K562 (cell line): ENCODE results near the gene CAPN8. TPM values are rescaled to one million over a fixed set of nuclear protein-coding genes. Genes with fewer than 3 reads are reported as not detected.

Source experiments
- E2F8 ChIP-seq: fragments of 450-650 bp; IDR thresholded peaks from 2 replicates; pipeline ENCODE4 v1.7.1; 2018; ENCODE audit warnings: mild to moderate bottlenecking, low read depth; ENCODE audit not compliant: partially characterized antibody
- ETS1 ChIP-seq: conservative IDR thresholded peaks from 2 replicates; pipeline ENCODE4 v1.6.1; 2011; ENCODE audit warnings: low read depth, mild to moderate bottlenecking, low read length; ENCODE audit not compliant: control insufficient read depth
- HMG20B ChIP-seq: fragments of 250-450 bp; sonication (Bioruptor Pico); IDR thresholded peaks from 2 replicates; pipeline ENCODE4 v1.5.0; 2021; ENCODE audit warnings: mild to moderate bottlenecking
- NCOA6 ChIP-seq: fragments of 450-650 bp; IDR thresholded peaks from 2 replicates; pipeline ENCODE4 v1.6.1; 2017; ENCODE audit warnings: mild to moderate bottlenecking
- RFX7 ChIP-seq: fragments of 250-450 bp; sonication (Bioruptor Pico); IDR thresholded peaks from 2 replicates; pipeline ENCODE4 v1.5.1; 2021; ENCODE audit warnings: mild to moderate bottlenecking
- RHOXF2B ChIP-seq: fragments of 250-450 bp; sonication (Bioruptor Pico); conservative IDR thresholded peaks from 2 replicates; pipeline ENCODE4 v1.5.1; 2021
- TBP ChIP-seq: optimal IDR thresholded peaks from 2 replicates; pipeline ENCODE3; 2011; ENCODE audit warnings: low read depth, low read length, improper control_type of control experiment
- TCF3 ChIP-seq: sonication (generic); formaldehyde crosslinking; IDR thresholded peaks from 2 replicates; pipeline ENCODE4 v1.4.0; 2020; ENCODE audit warnings: mild to moderate bottlenecking, missing genetic modification reagents
- ZNF347 ChIP-seq: fragments of 450-650 bp; formaldehyde crosslinking; IDR thresholded peaks from 2 replicates; pipeline ENCODE4 v1.4.0; 2020; ENCODE audit warnings: low read depth, mild to moderate bottlenecking, moderate library complexity
- ZNF75A ChIP-seq: fragments of 450-650 bp; formaldehyde crosslinking; IDR thresholded peaks from 2 replicates; pipeline ENCODE4 v1.4.0; 2020; ENCODE audit warnings: mild to moderate bottlenecking
- polyA plus RNA-seq, 8 experiments: library from polyadenylated mRNA; depleted of rRNA in 4 of 8; stranded (reverse) in 5 of 8; unstranded in 3 of 8; fragments of >200 nt; fragmentation: Nextera tagmentation in 2 of 8; fragmentation: Illumina TruSeq in 1 of 8; extraction: Ambion mirVana in 2 of 8; extraction: Trizol in 1 of 8; gene quantifications; 2 replicates each; pipeline versions ENCODE4 v1.2.1 to v1.2.3, GENCODE V29; 2011 to 2014; ENCODE audit warnings: inconsistent platforms in 1 of 8, missing spikeins in 1 of 8
- total RNA-seq, 7 experiments: library from RNA; depleted of rRNA in 6 of 7; stranded (reverse); fragments of >200 nt in 6 of 7; fragmentation: Illumina TruSeq in 2 of 7; extraction: Trizol in 2 of 7; gene quantifications; 2 replicates each; pipeline versions ENCODE4 v1.2.1 to v1.2.3, GENCODE V29; 2011 to 2021; ENCODE audit warnings: low replicate concordance in 1 of 7
- TF ChIP-seq, protein P1 (sequence below), 2 experiments: fragments of 450-650 bp; conservative IDR thresholded peaks; 2 replicates each; pipeline ENCODE4 v1.6.1; 2017; ENCODE audit warnings: mild to moderate bottlenecking in 2 of 2, moderate library complexity in 2 of 2
- TF ChIP-seq, protein P2 (sequence below): fragments of 250-450 bp; sonication (Bioruptor Pico); IDR thresholded peaks from 2 replicates; pipeline ENCODE4 v1.8.0; 2021; ENCODE audit warnings: mild to moderate bottlenecking, moderate library complexity
- TF ChIP-seq, protein P3 (sequence below): fragments of 450-650 bp; IDR thresholded peaks from 2 replicates; pipeline ENCODE4 v1.6.1; 2018; ENCODE audit not compliant: partially characterized antibody
- TF ChIP-seq, protein P4 (sequence below): fragments of 450-650 bp; formaldehyde crosslinking; IDR thresholded peaks from 2 replicates; pipeline ENCODE4 v1.4.0; 2022; ENCODE audit warnings: missing genetic modification characterization

CAPN8 gene
- total and polyA plus RNA-seq, 9 of the 15 experiments (the other 6 are each of a cell fraction or from before 2014, with no cell fraction given) = 0.06 TPM; not detected in 8

DNA sequence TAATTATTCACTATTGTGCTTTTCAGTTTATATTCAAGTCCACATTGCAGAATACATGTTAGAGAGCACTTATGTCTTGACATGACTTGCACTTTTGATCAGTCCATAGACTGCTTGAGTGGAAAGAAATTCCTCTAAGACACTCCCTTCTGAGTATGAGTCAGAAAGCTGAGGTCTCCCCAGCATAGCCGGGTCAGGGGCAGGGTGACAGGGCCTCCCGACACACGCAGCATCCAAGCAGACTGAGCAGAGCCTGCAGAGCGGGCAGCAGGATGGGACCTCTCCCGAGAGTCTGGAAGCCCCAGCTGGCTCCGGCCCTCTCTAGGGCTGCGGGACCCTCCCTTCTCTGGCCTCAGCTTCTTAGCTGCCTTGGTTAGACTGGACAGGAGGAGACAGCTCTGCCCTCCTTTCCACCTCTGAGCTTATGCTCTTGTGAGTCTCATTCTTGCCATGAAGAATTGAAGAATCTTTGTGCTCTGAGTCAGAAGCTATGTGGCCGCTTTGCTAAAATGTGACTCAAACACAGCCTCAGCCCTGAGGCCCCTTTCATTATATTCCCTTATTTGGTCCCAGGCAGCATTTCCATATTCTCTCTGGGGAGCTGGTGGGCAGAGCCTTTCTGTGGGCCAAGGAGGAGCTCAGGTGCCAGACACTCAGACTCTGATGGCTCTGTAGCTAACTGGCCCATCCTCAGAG lies 35.6 kb upstream of the CAPN8 start (continued):
- no peak for TF ChIP-seq ZNF75A (CRISPR knock-in tag)
- TF ChIP-seq RFX7 (CRISPR knock-in tag) = no peak
- TF ChIP-seq, protein P1, sequence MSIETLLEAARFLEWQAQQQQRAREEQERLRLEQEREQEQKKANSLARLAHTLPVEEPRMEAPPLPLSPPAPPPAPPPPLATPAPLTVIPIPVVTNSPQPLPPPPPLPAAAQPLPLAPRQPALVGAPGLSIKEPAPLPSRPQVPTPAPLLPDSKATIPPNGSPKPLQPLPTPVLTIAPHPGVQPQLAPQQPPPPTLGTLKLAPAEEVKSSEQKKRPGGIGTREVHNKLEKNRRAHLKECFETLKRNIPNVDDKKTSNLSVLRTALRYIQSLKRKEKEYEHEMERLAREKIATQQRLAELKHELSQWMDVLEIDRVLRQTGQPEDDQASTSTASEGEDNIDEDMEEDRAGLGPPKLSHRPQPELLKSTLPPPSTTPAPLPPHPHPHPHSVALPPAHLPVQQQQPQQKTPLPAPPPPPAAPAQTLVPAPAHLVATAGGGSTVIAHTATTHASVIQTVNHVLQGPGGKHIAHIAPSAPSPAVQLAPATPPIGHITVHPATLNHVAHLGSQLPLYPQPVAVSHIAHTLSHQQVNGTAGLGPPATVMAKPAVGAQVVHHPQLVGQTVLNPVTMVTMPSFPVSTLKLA (conservative IDR thresholded peaks at IDR 0.05) = peak in 1 of 2 experiments; percentile 64; a peak in 2 of 4 replicates
- TF ChIP-seq ETS1 = no peak
- TF ChIP-seq, protein P2, sequence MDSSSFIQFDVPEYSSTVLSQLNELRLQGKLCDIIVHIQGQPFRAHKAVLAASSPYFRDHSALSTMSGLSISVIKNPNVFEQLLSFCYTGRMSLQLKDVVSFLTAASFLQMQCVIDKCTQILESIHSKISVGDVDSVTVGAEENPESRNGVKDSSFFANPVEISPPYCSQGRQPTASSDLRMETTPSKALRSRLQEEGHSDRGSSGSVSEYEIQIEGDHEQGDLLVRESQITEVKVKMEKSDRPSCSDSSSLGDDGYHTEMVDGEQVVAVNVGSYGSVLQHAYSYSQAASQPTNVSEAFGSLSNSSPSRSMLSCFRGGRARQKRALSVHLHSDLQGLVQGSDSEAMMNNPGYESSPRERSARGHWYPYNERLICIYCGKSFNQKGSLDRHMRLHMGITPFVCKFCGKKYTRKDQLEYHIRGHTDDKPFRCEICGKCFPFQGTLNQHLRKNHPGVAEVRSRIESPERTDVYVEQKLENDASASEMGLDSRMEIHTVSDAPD (CRISPR knock-in tag) = no peak
- TF ChIP-seq, protein P3, sequence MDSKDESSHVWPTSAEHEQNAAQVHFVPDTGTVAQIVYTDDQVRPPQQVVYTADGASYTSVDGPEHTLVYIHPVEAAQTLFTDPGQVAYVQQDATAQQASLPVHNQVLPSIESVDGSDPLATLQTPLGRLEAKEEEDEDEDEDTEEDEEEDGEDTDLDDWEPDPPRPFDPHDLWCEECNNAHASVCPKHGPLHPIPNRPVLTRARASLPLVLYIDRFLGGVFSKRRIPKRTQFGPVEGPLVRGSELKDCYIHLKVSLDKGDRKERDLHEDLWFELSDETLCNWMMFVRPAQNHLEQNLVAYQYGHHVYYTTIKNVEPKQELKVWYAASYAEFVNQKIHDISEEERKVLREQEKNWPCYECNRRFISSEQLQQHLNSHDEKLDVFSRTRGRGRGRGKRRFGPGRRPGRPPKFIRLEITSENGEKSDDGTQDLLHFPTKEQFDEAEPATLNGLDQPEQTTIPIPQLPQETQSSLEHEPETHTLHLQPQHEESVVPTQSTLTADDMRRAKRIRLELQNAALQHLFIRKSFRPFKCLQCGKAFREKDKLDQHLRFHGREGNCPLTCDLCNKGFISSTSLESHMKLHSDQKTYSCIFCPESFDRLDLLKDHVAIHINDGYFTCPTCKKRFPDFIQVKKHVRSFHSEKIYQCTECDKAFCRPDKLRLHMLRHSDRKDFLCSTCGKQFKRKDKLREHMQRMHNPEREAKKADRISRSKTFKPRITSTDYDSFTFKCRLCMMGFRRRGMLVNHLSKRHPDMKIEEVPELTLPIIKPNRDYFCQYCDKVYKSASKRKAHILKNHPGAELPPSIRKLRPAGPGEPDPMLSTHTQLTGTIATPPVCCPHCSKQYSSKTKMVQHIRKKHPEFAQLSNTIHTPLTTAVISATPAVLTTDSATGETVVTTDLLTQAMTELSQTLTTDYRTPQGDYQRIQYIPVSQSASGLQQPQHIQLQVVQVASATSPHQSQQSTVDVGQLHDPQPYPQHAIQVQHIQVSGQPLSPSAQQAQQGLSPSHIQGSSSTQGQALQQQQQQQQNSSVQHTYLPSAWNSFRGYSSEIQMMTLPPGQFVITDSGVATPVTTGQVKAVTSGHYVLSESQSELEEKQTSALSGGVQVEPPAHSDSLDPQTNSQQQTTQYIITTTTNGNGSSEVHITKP = no peak
- TF ChIP-seq NCOA6 = no peak
- TF ChIP-seq TBP = no peak
- no peak for TF ChIP-seq HMG20B (CRISPR knock-in tag)
- no peak for TF ChIP-seq RHOXF2B
- no peak for TF ChIP-seq ZNF347
- TF ChIP-seq, protein P4, sequence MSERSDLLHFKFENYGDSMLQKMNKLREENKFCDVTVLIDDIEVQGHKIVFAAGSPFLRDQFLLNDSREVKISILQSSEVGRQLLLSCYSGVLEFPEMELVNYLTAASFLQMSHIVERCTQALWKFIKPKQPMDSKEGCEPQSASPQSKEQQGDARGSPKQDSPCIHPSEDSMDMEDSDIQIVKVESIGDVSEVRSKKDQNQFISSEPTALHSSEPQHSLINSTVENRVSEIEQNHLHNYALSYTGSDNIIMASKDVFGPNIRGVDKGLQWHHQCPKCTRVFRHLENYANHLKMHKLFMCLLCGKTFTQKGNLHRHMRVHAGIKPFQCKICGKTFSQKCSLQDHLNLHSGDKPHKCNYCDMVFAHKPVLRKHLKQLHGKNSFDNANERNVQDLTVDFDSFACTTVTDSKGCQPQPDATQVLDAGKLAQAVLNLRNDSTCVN (CRISPR knock-in tag) = no peak
- TF ChIP-seq TCF3 (CRISPR knock-in tag) = no peak
- TF ChIP-seq E2F8 = no peak
